ENCODE results near the gene CRTC3.

- TF ChIP-seq EZH2 (IDR thresholded peaks at IDR 0.05; ENCODE audit: borderline replicate concordance), result no peak
- TF ChIP-seq, protein P1, sequence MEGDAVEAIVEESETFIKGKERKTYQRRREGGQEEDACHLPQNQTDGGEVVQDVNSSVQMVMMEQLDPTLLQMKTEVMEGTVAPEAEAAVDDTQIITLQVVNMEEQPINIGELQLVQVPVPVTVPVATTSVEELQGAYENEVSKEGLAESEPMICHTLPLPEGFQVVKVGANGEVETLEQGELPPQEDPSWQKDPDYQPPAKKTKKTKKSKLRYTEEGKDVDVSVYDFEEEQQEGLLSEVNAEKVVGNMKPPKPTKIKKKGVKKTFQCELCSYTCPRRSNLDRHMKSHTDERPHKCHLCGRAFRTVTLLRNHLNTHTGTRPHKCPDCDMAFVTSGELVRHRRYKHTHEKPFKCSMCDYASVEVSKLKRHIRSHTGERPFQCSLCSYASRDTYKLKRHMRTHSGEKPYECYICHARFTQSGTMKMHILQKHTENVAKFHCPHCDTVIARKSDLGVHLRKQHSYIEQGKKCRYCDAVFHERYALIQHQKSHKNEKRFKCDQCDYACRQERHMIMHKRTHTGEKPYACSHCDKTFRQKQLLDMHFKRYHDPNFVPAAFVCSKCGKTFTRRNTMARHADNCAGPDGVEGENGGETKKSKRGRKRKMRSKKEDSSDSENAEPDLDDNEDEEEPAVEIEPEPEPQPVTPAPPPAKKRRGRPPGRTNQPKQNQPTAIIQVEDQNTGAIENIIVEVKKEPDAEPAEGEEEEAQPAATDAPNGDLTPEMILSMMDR (IDR thresholded peaks at IDR 0.05; ENCODE audit: poor library complexity), result no peak
- no peak for TF ChIP-seq EZH2phosphoT487 (IDR thresholded peaks at IDR 0.05; ENCODE audit: low read depth, severe bottlenecking, unreplicated experiment)
Observed at GRCh38 chr15:90683371-90683770, 153.6 kb downstream of the CRTC3 start.
